Breast epithelium (tissue), 3 donors: ENCODE data around the gene TBC1D8.

ENCODE experiments used
- CTCF ChIP-seq, 3 donors: fragments of 450-650 bp; IDR thresholded peaks; one replicate each; pipeline ENCODE4 v1.5.1; 2016 to 2017; ENCODE audit warnings: antibody characterized with exemption in 3 of 3, mild to moderate bottlenecking in 3 of 3, moderate library complexity in 3 of 3
- POLR2A ChIP-seq: fragments of 450-650 bp; IDR thresholded peaks from one replicate; pipeline ENCODE4 v1.6.1; 2016; ENCODE audit warnings: antibody characterized with exemption, mild to moderate bottlenecking, moderate library complexity
- POLR2AphosphoS5 ChIP-seq, 3 donors: sonication (generic); formaldehyde crosslinking; IDR thresholded peaks; one replicate each; pipeline ENCODE4 v1.6.1; 2017; ENCODE audit warnings: antibody characterized with exemption in 3 of 3

GRCh38 chr2:101121174-101121573, 30.0 kb downstream of the TBC1D8 start:
- TF ChIP-seq CTCF (IDR thresholded peaks at IDR 0.05): no peak
- TF ChIP-seq POLR2A: no peak
- no peak for TF ChIP-seq POLR2AphosphoS5 (IDR thresholded peaks at IDR 0.05)
